Tibial nerve (tissue), 4 donors: ENCODE measurements around the gene GRK2. TPM values are rescaled to one million over a fixed set of nuclear protein-coding genes. Genes with fewer than 3 reads are reported as not detected.
A peak's percentile ranks its signal among the peaks of the same experiment; 100 is the strongest.
"Not testable (repeated sequence)": the region's sequence is repeated elsewhere in the genome, so short reads cannot be mapped to it uniquely, and the experiment has no call there.

Source experiments
- DNase-seq, 2 donors: peaks; one replicate each; pipeline ENCODE4 v3.0.0-alpha.2; 2019; ENCODE audit warnings: low spot score in 2 of 2
- H3K27ac ChIP-seq, 4 donors: fragments of 200-600 bp; sonication (generic) in 3 of 4; one replicate each; pipeline ENCODE4 v1.5.1; 2017 to 2019; ENCODE audit warnings: mild to moderate bottlenecking in 1 of 4
- H3K27me3 ChIP-seq, 2 donors: fragments of 200-600 bp; sonication (generic) in 1 of 2; one replicate each; pipeline versions ENCODE4 v1.5.1 to v1.6.0; 2017 to 2019
- H3K36me3 ChIP-seq, 3 donors: fragments of 200-600 bp; sonication (generic); one replicate each; pipeline ENCODE4 v1.5.1; 2018 to 2019
- H3K4me1 ChIP-seq, 4 donors: fragments of 200-600 bp; sonication (generic) in 3 of 4; one replicate each; pipeline ENCODE4 v1.5.1; 2017 to 2019
- H3K4me3 ChIP-seq, 4 donors: fragments of 200-600 bp; sonication (generic) in 3 of 4; one replicate each; pipeline ENCODE4 v1.5.1; 2017 to 2019; ENCODE audit warnings: mild to moderate bottlenecking in 1 of 4, moderate library complexity in 1 of 4
- H3K9me3 ChIP-seq, 4 donors: fragments of 200-600 bp; sonication (generic) in 3 of 4; one replicate each; pipeline ENCODE4 v1.5.1; 2017 to 2019
- EP300 ChIP-seq, 2 donors: sonication (generic); formaldehyde crosslinking; IDR thresholded peaks; one replicate each; pipeline ENCODE4 v1.6.1; 2017; ENCODE audit warnings: antibody characterized with exemption in 2 of 2, mild to moderate bottlenecking in 1 of 2
- POLR2A ChIP-seq, 2 donors: fragments of 450-650 bp; IDR thresholded peaks; one replicate each; pipeline ENCODE4 v1.6.1; 2017; ENCODE audit warnings: antibody characterized with exemption in 2 of 2, mild to moderate bottlenecking in 2 of 2, moderate library complexity in 2 of 2
- WGBS, 2 donors: methylation state at CpG; one replicate each; pipeline ENCODE4 v1.1.5; 2018; 5-methylcytosine and 5-hydroxymethylcytosine counted together
- total RNA-seq, 4 donors: library from RNA; depleted of rRNA; stranded (reverse); fragments of >200 nt; gene quantifications; one replicate each; pipeline ENCODE4 v1.1.0, GENCODE V29; 2016
- TF ChIP-seq, protein P1 (sequence below), 5 experiments: fragments of 200-600 bp in 3 of 5; fragments of 450-650 bp in 2 of 5; sonication (generic) in 3 of 5; IDR thresholded peaks; one replicate each; pipeline ENCODE4 v1.5.1; 2016 to 2019; ENCODE audit warnings: antibody characterized with exemption in 5 of 5, mild to moderate bottlenecking in 3 of 5, moderate library complexity in 2 of 5

The GRK2 gene
- total RNA-seq, 4 donors from 2014 or later, result 46.0 to 134 (median 65.4) TPM

GRCh38 chr11:67316882-67317204, 50.6 kb downstream of the GRK2 start:
- no peak for DNase-seq
- WGBS, 2 donors, result 1 to 3% methylated on average over 10 of the region's 10 CpGs
- peak overlapping the region; percentile 65 to 87 (median 77) for H3K4me3 ChIP-seq
- no peaks in the 10 kb centered on the region for H3K27me3 ChIP-seq
- peaks cover 0 to 39% (median 8%) of the 10 kb centered on the region in 4 donors for H3K4me1 ChIP-seq
- TF ChIP-seq, protein P1, sequence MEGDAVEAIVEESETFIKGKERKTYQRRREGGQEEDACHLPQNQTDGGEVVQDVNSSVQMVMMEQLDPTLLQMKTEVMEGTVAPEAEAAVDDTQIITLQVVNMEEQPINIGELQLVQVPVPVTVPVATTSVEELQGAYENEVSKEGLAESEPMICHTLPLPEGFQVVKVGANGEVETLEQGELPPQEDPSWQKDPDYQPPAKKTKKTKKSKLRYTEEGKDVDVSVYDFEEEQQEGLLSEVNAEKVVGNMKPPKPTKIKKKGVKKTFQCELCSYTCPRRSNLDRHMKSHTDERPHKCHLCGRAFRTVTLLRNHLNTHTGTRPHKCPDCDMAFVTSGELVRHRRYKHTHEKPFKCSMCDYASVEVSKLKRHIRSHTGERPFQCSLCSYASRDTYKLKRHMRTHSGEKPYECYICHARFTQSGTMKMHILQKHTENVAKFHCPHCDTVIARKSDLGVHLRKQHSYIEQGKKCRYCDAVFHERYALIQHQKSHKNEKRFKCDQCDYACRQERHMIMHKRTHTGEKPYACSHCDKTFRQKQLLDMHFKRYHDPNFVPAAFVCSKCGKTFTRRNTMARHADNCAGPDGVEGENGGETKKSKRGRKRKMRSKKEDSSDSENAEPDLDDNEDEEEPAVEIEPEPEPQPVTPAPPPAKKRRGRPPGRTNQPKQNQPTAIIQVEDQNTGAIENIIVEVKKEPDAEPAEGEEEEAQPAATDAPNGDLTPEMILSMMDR (IDR thresholded peaks at IDR 0.05), result no peak
- TF ChIP-seq EP300 (IDR thresholded peaks at IDR 0.05) (no peak), POLR2A (IDR thresholded peaks at IDR 0.05) (no peak)
- H3K9me3 ChIP-seq, result no peaks in the 10 kb centered on the region
- H3K36me3 ChIP-seq, result peaks cover 0 to 5% (median 0%) of the 10 kb centered on the region in 3 donors
- peak overlapping the region; percentile 87 to 97 (median 92) for H3K27ac ChIP-seq

DNA sequence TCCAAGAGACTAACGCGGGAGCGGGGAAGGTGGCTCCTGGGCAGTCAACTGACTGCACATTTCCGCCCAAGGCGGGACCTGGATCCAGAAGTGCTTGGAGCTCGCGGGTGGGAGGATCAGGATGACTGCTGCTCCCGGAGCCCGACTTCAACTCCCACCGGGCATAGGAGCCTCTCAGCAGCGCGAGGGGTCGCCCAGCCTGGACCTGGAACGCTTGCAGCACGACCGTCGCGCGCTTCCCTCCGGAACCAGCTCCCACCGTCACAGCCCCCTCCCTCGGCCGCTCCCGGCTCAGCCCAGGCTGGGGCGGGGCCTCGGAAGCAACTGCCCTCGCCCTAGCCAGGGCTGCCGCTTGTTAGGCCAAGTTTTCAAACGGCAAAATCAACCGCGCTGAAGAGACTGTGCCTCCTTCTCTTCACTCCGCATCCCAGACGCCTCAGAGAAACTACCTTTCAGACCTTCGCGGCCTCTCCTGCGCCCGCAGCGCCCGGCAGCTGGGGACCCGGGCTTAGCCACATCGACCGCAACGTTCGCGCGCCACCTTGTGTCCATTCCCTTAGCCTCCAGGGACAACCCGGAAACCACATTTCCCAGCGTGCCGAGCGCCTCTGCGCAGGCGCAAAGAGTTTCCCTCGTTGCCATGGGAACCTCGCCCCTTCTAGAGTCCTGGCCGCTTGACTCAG, 51.1 kb downstream of the GRK2 start:
- H3K36me3 ChIP-seq, result peaks cover 0 to 7% (median 0%) of the 10 kb centered on the region in 3 donors
- no peaks in the 10 kb centered on the region for H3K9me3 ChIP-seq
- TF ChIP-seq POLR2A (IDR thresholded peaks at IDR 0.05) (peak; percentile 10 to 59), EP300 (IDR thresholded peaks at IDR 0.05) (peak; percentile 69 to 75)
- TF ChIP-seq, protein P1 (IDR thresholded peaks at IDR 0.05), result peak; percentile 92 to 100 (median 96)
- H3K27me3 ChIP-seq, result no peaks in the 10 kb centered on the region
- DNase-seq, result peak; percentile 92 to 97
- H3K4me1 ChIP-seq, result peaks cover 0 to 38% (median 8%) of the 10 kb centered on the region in 4 donors
- peak overlapping the region; percentile 65 to 87 (median 77) for H3K4me3 ChIP-seq
- WGBS, 2 donors, result 0 to 1% methylated on average over 43 to 54 of the region's 55 CpGs
- peak overlapping the region; percentile 87 to 97 (median 92) for H3K27ac ChIP-seq

- 1 to 2% methylated on average over 25 to 37 of the region's 53 CpGs for WGBS, 2 donors
- H3K27ac ChIP-seq, result peak overlapping the region; percentile 87 to 97 (median 92)
- H3K9me3 ChIP-seq, result no peaks in the 10 kb centered on the region
- TF ChIP-seq EP300 (IDR thresholded peaks at IDR 0.05) (no peak), POLR2A (IDR thresholded peaks at IDR 0.05) (no peak)
- TF ChIP-seq, protein P1 (IDR thresholded peaks at IDR 0.05), result no peak
- H3K36me3 ChIP-seq, result peaks cover 0 to 13% (median 0%) of the 10 kb centered on the region in 3 donors
- peak overlapping the region; percentile 65 to 87 (median 77) for H3K4me3 ChIP-seq
- DNase-seq, result no peak
- H3K4me1 ChIP-seq, result peaks cover 0 to 33% (median 6%) of the 10 kb centered on the region in 4 donors
- H3K27me3 ChIP-seq, result no peaks in the 10 kb centered on the region
Measured at GRCh38 chr11:67317888-67318555, 51.7 kb downstream of the GRK2 start.

- H3K27me3 ChIP-seq, DNase-seq, H3K27ac ChIP-seq, H3K9me3 ChIP-seq: not testable (repeated sequence)
- peak overlapping the region in 1 of 4 donors; percentile 87 for H3K4me3 ChIP-seq
- peaks cover 0 to 14% (median 0%) of the 10 kb centered on the region in 3 donors for H3K36me3 ChIP-seq
- peaks cover 0 to 33% (median 6%) of the 10 kb centered on the region in 4 donors for H3K4me1 ChIP-seq
- 90 to 95% methylated on average over 12 of the region's 12 CpGs for WGBS, 2 donors
Measured at GRCh38 chr11:67318876-67319275, 52.6 kb downstream of the GRK2 start.

GRCh38 chr11:67320011-67320410, 53.7 kb downstream of the GRK2 start:
- H3K4me1 ChIP-seq, result peaks cover 0 to 33% (median 6%) of the 10 kb centered on the region in 4 donors
- 69 to 81% methylated on average over 3 of the region's 3 CpGs for WGBS, 2 donors
- peaks cover 0 to 14% (median 0%) of the 10 kb centered on the region in 3 donors for H3K36me3 ChIP-seq
- H3K4me3 ChIP-seq, result no peak overlapping the region
- TF ChIP-seq POLR2A (IDR thresholded peaks at IDR 0.05) (no peak), EP300 (IDR thresholded peaks at IDR 0.05) (no peak)
- TF ChIP-seq, protein P1 (IDR thresholded peaks at IDR 0.05), result no peak
- H3K27ac ChIP-seq, result no peak overlapping the region
- H3K27me3 ChIP-seq, result no peaks in the 10 kb centered on the region
- no peaks in the 10 kb centered on the region for H3K9me3 ChIP-seq
- no peak for DNase-seq
